GM12878 (cell line): ENCODE results near the gene IMMP2L. TPM values are rescaled to one million over a fixed set of nuclear protein-coding genes. Genes with fewer than 3 reads are reported as not detected.

Experiments used
- ATAC-seq: fragments of 200-7000 bp; cut with Tn5 transposase; 3 replicates; pipeline ENCODE4 v1.9.1; 2020; ENCODE audit warnings: mild to moderate bottlenecking, moderate library complexity
- BruUV-seq: library from RNA; stranded (reverse); fragments of 400-500 nt; replicated peaks from 2 replicates; lab custom pipeline; 2021; lab: Mats Ljungman, UMichigan
- CTCF ChIA-PET: fragments of 300-600 bp; sonication (Branson Sonifier 250); formaldehyde crosslinking; extraction: SDS; loops from one replicate; lab custom pipeline; 2021; ENCODE audit warnings: inconsistent platforms; lab: Yijun Ruan, JAX
- POLR2A ChIA-PET: fragments of 350-600 bp; formaldehyde crosslinking; extraction: SDS; loops from one replicate; lab custom pipeline; 2021; ENCODE audit warnings: inconsistent platforms; lab: Charles Lee
- RAD21 ChIA-PET: fragments of 300-600 bp; sonication (Branson Sonifier 250); formaldehyde crosslinking; loops from one replicate; lab custom pipeline; 2023; ENCODE audit warnings: antibody characterized with exemption; ENCODE audit not compliant: unreplicated experiment; lab: Charles Lee
- SMC1A ChIA-PET: fragments of 300-600 bp; sonication (Branson Sonifier 250); formaldehyde crosslinking; loops from one replicate; lab custom pipeline; 2023; ENCODE audit not compliant: unreplicated experiment, uncharacterized antibody; lab: Charles Lee
- DNase-seq: peaks from one replicate; pipeline ENCODE4 v3.0.0-alpha.2; 2011; ENCODE audit warnings: low read depth, low spot score
- FAIRE-seq: peaks from 3 replicates; lab custom pipeline; 2011; peaks lifted over from hg19 to GRCh38; lab: Jason Lieb, UNC
- H2AFZ ChIP-seq: 2 replicates; pipeline ENCODE4 v1.6.0; 2011; ENCODE audit warnings: low read depth, low read length, control low read depth; ENCODE audit not compliant: control insufficient read depth
- H3K27ac ChIP-seq: 2 replicates; pipeline ENCODE4 v1.5.1; 2011; ENCODE audit warnings: control low read depth; ENCODE audit not compliant: control insufficient read depth, insufficient read depth
- H3K27me3 ChIP-seq, 2 experiments: replicated peaks in 1 of 2; 2 replicates each; pipeline versions ENCODE4 v1.6.0 to v1.6.1; 2011; ENCODE audit warnings: low read length in 1 of 2; ENCODE audit not compliant: control insufficient read depth in 2 of 2, insufficient read depth in 2 of 2
- H3K36me3 ChIP-seq, 2 experiments: 2 replicates each; pipeline ENCODE4 v1.5.1; 2011; ENCODE audit warnings: low read length in 1 of 2; ENCODE audit not compliant: control insufficient read depth in 2 of 2, insufficient read depth in 2 of 2
- H3K4me1 ChIP-seq: 2 replicates; pipeline ENCODE4 v1.6.1; 2011; ENCODE audit warnings: mild to moderate bottlenecking, low read length, moderate library complexity, mixed read lengths; ENCODE audit not compliant: control insufficient read depth, insufficient read depth
- H3K4me2 ChIP-seq: 2 replicates; pipeline ENCODE4 v1.6.0; 2011; ENCODE audit warnings: control low read depth; ENCODE audit not compliant: control insufficient read depth, insufficient read depth
- H3K4me3 ChIP-seq: fragments of 200-600 bp; sonication (generic); 2 replicates; pipeline ENCODE4 v1.5.1; 2016
- H3K79me2 ChIP-seq: 2 replicates; pipeline ENCODE4 v1.6.0; 2011; ENCODE audit warnings: low read length; ENCODE audit not compliant: control insufficient read depth, insufficient read depth
- H3K9ac ChIP-seq: 2 replicates; pipeline ENCODE4 v1.8.0; 2011; ENCODE audit warnings: low read length, control low read depth, mixed read lengths; ENCODE audit not compliant: control insufficient read depth, insufficient read depth
- H3K9me3 ChIP-seq: replicated peaks from 3 replicates; pipeline ENCODE4 v1.5.1; 2011; ENCODE audit warnings: mild to moderate bottlenecking, low read length; ENCODE audit not compliant: control insufficient read depth, insufficient read depth
- H4K20me1 ChIP-seq: 2 replicates; pipeline ENCODE4 v1.6.0; 2011; ENCODE audit not compliant: control insufficient read depth, insufficient read depth
- ATF7 ChIP-seq: fragments of 450-650 bp; IDR thresholded peaks from 2 replicates; pipeline ENCODE4 v1.6.1; 2016; ENCODE audit warnings: low read depth, mild to moderate bottlenecking
- BHLHE40 ChIP-seq, 2 experiments: fragments of 450-650 bp in 1 of 2; IDR thresholded peaks; 2 replicates each; pipeline ENCODE4 v1.6.1; 2011 to 2017; ENCODE audit warnings: low read depth in 2 of 2, borderline replicate concordance in 1 of 2, improper control_type of control experiment in 1 of 2, low read length in 1 of 2, mild to moderate bottlenecking in 1 of 2
- CREM ChIP-seq: IDR thresholded peaks from 2 replicates; pipeline ENCODE4 v1.6.1; 2014; ENCODE audit warnings: antibody characterized with exemption, low read depth
- DPF2 ChIP-seq: fragments of 450-650 bp; IDR thresholded peaks from 2 replicates; pipeline ENCODE4 v1.6.1; 2017; ENCODE audit warnings: mild to moderate bottlenecking
- IKZF1 ChIP-seq: fragments of 450-650 bp; conservative IDR thresholded peaks from 2 replicates; pipeline ENCODE4 v1.6.1; 2017; ENCODE audit warnings: antibody characterized with exemption, mild to moderate bottlenecking
- JUNB ChIP-seq: IDR thresholded peaks from 2 replicates; pipeline ENCODE4 v1.6.1; 2016; ENCODE audit warnings: antibody characterized with exemption, mild to moderate bottlenecking
- KDM1A ChIP-seq: fragments of 200-600 bp; sonication (generic); IDR thresholded peaks from 2 replicates; pipeline ENCODE4 v1.6.1; 2016; ENCODE audit warnings: borderline replicate concordance
- MYC ChIP-seq: IDR thresholded peaks from 2 replicates; pipeline ENCODE4 v1.6.1; 2011; ENCODE audit warnings: mild to moderate bottlenecking, low read length, moderate library complexity, inconsistent platforms; ENCODE audit not compliant: insufficient read depth, insufficient replicate concordance, insufficient read length, severe bottlenecking
- NFIC ChIP-seq: IDR thresholded peaks from 2 replicates; pipeline ENCODE4 v1.6.1; 2012; ENCODE audit warnings: low read depth, mild to moderate bottlenecking, inconsistent platforms, low read length, moderate library complexity
- RBBP5 ChIP-seq: fragments of 200-600 bp; sonication (generic); conservative IDR thresholded peaks from 2 replicates; pipeline ENCODE4 v1.6.1; 2016
- SIN3A ChIP-seq: IDR thresholded peaks from 2 replicates; pipeline ENCODE4 v1.6.1; 2012; ENCODE audit warnings: low read depth, low read length, improper control_type of control experiment
- SIX5 ChIP-seq: IDR thresholded peaks from 2 replicates; pipeline ENCODE4 v1.6.1; 2011; ENCODE audit warnings: mild to moderate bottlenecking, low read depth, low read length, moderate library complexity; ENCODE audit not compliant: severe bottlenecking
- ZNF24 ChIP-seq: fragments of 450-650 bp; IDR thresholded peaks from 2 replicates; pipeline ENCODE4 v1.6.1; 2017; ENCODE audit warnings: antibody characterized with exemption, mild to moderate bottlenecking
- ZNF622 ChIP-seq: fragments of 450-650 bp; IDR thresholded peaks from 2 replicates; pipeline ENCODE4 v1.6.1; 2017; ENCODE audit warnings: mild to moderate bottlenecking, inconsistent platforms
- WGBS: methylation state at CpG from one replicate; pipeline ENCODE4 v1.1.6; 2016; ENCODE audit warnings: low lambda C conversion rate; ENCODE audit not compliant: insufficient replicate concordance, insufficient coverage; ENCODE audit errors: missing lambda C conversion rate; 5-methylcytosine and 5-hydroxymethylcytosine counted together
- in situ Hi-C: fragments of 300-500 bp; cut with MboI; formaldehyde crosslinking; loops from 9 replicates; pipeline ENCODE4 v1.14.3; 2018; ENCODE audit warnings: mixed read lengths
- intact Hi-C: fragments of 100-400 bp; cut with micrococcal nuclease; formaldehyde crosslinking; loops from one replicate; pipeline ENCODE4 v1.14.2; 2022; ENCODE audit not compliant: unreplicated experiment
- polyA plus RNA-seq, 11 experiments: library from polyadenylated mRNA; depleted of rRNA in 4 of 11; unstranded in 6 of 11; stranded (reverse) in 5 of 11; fragments of >200 nt; fragmentation: Nextera tagmentation in 4 of 11; fragmentation: Illumina TruSeq in 1 of 11; extraction: Ambion mirVana in 4 of 11; extraction: Trizol in 1 of 11; gene quantifications; 1 replicate in 1 of 11; 2 replicates in 10 of 11; pipeline versions ENCODE4 v1.2.1 to v1.2.3, GENCODE V29; 2011 to 2016; ENCODE audit warnings: inconsistent platforms in 2 of 11, missing spikeins in 2 of 11, low read depth in 1 of 11
- total RNA-seq, 4 experiments: library from RNA; depleted of rRNA in 3 of 4; stranded (reverse); fragments of >200 nt in 3 of 4; fragmentation: Illumina TruSeq in 1 of 4; extraction: Trizol in 1 of 4; gene quantifications; 2 replicates each; pipeline versions ENCODE4 v1.2.1 to v1.2.3, GENCODE V29; 2013 to 2021

Gene IMMP2L
- total and polyA plus RNA-seq, 10 of the 15 experiments (the other 5 are each of a cell fraction or from before 2014, with no cell fraction given), result 12.6 to 46.3 (median 19.6) TPM

DNA sequence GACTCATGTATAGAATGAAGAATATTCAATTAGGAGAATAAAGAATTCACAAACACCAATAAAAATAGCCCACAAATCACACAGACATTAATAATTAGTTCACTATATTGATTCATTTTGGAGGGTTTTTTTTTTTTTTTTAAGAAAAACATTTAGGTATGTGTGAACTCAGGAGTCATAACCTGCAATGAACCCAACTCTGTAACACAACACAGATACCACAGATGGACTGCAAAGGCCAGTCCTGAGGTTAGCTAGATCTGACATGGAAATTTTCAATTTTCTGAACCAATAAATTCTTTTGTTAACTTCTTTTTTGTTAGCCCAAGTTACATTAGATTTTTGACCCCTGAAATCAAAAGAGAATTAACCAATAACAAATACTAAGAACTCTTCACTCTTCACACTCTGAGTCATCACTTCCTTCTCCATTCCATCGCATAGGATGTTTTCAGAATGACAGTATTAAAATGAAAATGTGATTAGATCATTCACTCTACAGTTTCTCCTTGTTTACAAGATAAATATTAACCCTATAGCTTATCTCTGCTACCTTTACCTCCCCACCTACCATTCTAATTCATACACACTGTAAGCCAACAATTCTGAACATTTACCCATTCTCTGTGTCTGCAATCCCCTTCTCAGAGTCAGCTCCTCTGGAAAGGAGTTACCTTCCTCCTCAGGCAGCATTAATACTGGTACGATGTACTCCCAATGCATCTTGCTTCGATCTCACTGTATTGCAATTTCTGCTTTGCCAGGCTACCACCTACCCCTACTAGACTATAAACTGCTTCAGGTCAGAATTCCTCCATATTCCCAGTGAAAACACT lies 329.8 kb downstream of the IMMP2L start (continued):
- TF ChIP-seq BHLHE40 (IDR thresholded peaks at IDR 0.05; ENCODE audit: borderline replicate concordance in 1 of 2, low read depth in 2 of 2, low read length in 1 of 2) (no peak), IKZF1 (peak; percentile 58), SIX5 (no peak), JUNB (peak; percentile 83), RBBP5 (no peak), KDM1A (no peak), NFIC (peak; percentile 37; the same call in 1 of the 2 replicates), DPF2 (0 out of 2 replicates have a peak, but pooled peaks have one; percentile 22), ZNF622 (no peak), ATF7 (peak; percentile 63), CREM (no peak), SIN3A (no peak)

DNA sequence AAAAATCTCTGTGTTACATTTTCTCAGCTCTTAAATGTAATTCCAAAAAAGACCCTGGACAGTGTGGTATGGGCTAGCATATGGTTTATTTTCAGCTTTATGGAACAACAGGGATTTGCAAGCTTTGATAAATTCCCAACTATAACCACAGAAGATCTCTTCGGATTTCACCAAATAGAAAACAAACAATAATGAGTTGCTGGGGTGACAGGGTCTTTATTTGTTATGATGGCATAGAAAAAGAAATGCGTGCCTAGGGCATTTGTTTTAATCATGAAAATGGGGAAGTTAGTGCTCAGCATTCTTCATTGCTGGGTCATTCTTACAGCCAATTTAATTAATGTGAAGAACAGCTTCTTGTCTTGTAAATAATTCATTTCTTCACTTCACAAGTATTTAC lies 332.4 kb downstream of the IMMP2L start:
- CTCF ChIA-PET, result interaction anchor here (0.8 kb wide), 1 partner anchor 10 kb away, joined by 4 read pairs; no protein-coding TSS in a partner anchor
- in situ Hi-C loops, result no loop called here
- Histone ChIP-seq H3K4me1 (peaks cover 2% of the 10 kb centered on the region; the same call in 1 of the 2 replicates), H3K79me2 (no peaks in the 10 kb centered on the region), H3K27ac (no peak overlapping the region), H3K36me3 (no peaks in the 10 kb centered on the region), H3K4me3 (no peak overlapping the region), H3K27me3 (no peaks in the 10 kb centered on the region), H2AFZ (no peak overlapping the region), H3K9me3 (no peaks in the 10 kb centered on the region; the same call in 2 of the 3 replicates), H3K9ac (no peak overlapping the region), H3K4me2 (no peak overlapping the region), H4K20me1 (no peaks in the 10 kb centered on the region)
- SMC1A ChIA-PET, result no interaction called here
- 97% methylated on average over 2 of the region's 2 CpGs for WGBS
- DNase-seq (no peak), FAIRE-seq (no peak), ATAC-seq (no peak)
- intact Hi-C loops, result no loop called here
- RAD21 ChIA-PET, result no interaction called here
- no peak for TF ChIP-seq MYC
- peak; percentile 18; the same call in 1 of the 2 replicates for TF ChIP-seq ZNF24
- POLR2A ChIA-PET, result no interaction called here
- BruUV-seq, result no TSS peak
